Activated CD4-positive, alpha-beta T cell treated with anti-CD3 and anti-CD28 coated beads, Interleukin-2, Interleukin-4, amounts not matched to agents 100 ng/mL and 50 ng/mL, durations not matched to agents 16 hours and 8 hours (primary cell): Measurements from ENCODE around the gene RNF19B.
A peak's percentile ranks its signal among the peaks of the same experiment; 100 is the strongest.
"Not testable (repeated sequence)": the region's sequence is repeated elsewhere in the genome, so short reads cannot be mapped to it uniquely, and the experiment has no call there.

ENCODE experiments used
- DNase-seq: peaks from one replicate; pipeline ENCODE4 v3.0.0-alpha.2; 2020; ENCODE audit warnings: low spot score

RNF19B gene

GRCh38 chr1:32931760-32932159 lies 32.8 kb downstream of the RNF19B start:
- no peak for DNase-seq

GRCh38 chr1:32929366-32929765 lies 35.2 kb downstream of the RNF19B start:
- no peak for DNase-seq

- DNase-seq, result no peak
Observed at GRCh38 chr1:32928715-32929114, 35.9 kb downstream of the RNF19B start.

- no peak for DNase-seq
Observed at GRCh38 chr1:32928285-32928684, 36.3 kb downstream of the RNF19B start.

GRCh38 chr1:32927441-32927840 lies 37.2 kb downstream of the RNF19B start:
- DNase-seq, result no peak

- DNase-seq, result no peak
Observed at GRCh38 chr1:32926562-32926961, 38.0 kb downstream of the RNF19B start.

GRCh38 chr1:32925403-32926162 lies 39.0 kb downstream of the RNF19B start:
- DNase-seq, result peak; percentile 19

GRCh38 chr1:32924881-32925344 lies 39.7 kb downstream of the RNF19B start:
- DNase-seq, result no peak

- no peak for DNase-seq
Observed at GRCh38 chr1:32920833-32921232, 43.8 kb downstream of the RNF19B start.

GRCh38 chr1:32919811-32920733 lies 44.5 kb downstream of the RNF19B start:
- no peak for DNase-seq

- no peak for DNase-seq
Observed at GRCh38 chr1:32918179-32918578, 46.4 kb downstream of the RNF19B start.

GRCh38 chr1:32917521-32917920 lies 47.1 kb downstream of the RNF19B start:
- DNase-seq, result peak; percentile 38

GRCh38 chr1:32915766-32916706 lies 48.6 kb downstream of the RNF19B start:
- DNase-seq, result no peak

- no peak for DNase-seq
Observed at GRCh38 chr1:32910319-32910718, 54.3 kb downstream of the RNF19B start.

- no peak for DNase-seq
Observed at GRCh38 chr1:32907435-32907834, 57.2 kb downstream of the RNF19B start.

- no peak for DNase-seq
Observed at GRCh38 chr1:32906654-32907053, 58.0 kb downstream of the RNF19B start.

GRCh38 chr1:32905588-32905987 lies 59.0 kb downstream of the RNF19B start:
- not testable (repeated sequence) for DNase-seq

- DNase-seq, result no peak
Observed at GRCh38 chr1:32904797-32905196, 59.8 kb downstream of the RNF19B start.

- DNase-seq, result no peak
Observed at GRCh38 chr1:32903991-32904785, 60.4 kb downstream of the RNF19B start.

- DNase-seq, result no peak
Observed at GRCh38 chr1:32902535-32902920, 62.1 kb downstream of the RNF19B start.
